Lower leg skin (tissue), 4 donors: Measurements from ENCODE around the gene OR52A5. TPM values are rescaled to one million over a fixed set of nuclear protein-coding genes. Genes with fewer than 3 reads are reported as not detected.
"Not testable (repeated sequence)": the region's sequence is repeated elsewhere in the genome, so short reads cannot be mapped to it uniquely, and the experiment has no call there.

Source experiments
- DNase-seq, 2 donors: peaks; one replicate each; pipeline ENCODE4 v3.0.0-alpha.2; 2019; ENCODE audit warnings: low spot score in 2 of 2
- H3K4me3 ChIP-seq: fragments of 200-600 bp; sonication (generic); 2 replicates; pipeline ENCODE4 v1.5.1; 2017; ENCODE audit warnings: mild to moderate bottlenecking, low read depth; ENCODE audit not compliant: poor library complexity, severe bottlenecking
- POLR2A ChIP-seq, 2 donors: fragments of 450-650 bp; IDR thresholded peaks; one replicate each; pipeline ENCODE4 v1.6.1; 2016 to 2017; ENCODE audit warnings: antibody characterized with exemption in 2 of 2, mild to moderate bottlenecking in 1 of 2, moderate library complexity in 1 of 2
- WGBS, 2 donors: methylation state at CpG; one replicate each; pipeline ENCODE4 v1.1.5; 2018; 5-methylcytosine and 5-hydroxymethylcytosine counted together
- intact Hi-C: fragments of 100-400 bp; cut with DNase I; formaldehyde crosslinking; loops from one replicate; pipeline ENCODE4 v1.15.0; 2023; ENCODE audit warnings: low total_unique reads
- total RNA-seq, 4 donors: library from RNA; depleted of rRNA; stranded (reverse); fragments of >200 nt; gene quantifications; one replicate each; pipeline ENCODE4 v1.1.0, GENCODE V29; 2016
- TF ChIP-seq, protein P1 (sequence below), 3 donors: fragments of 450-650 bp; IDR thresholded peaks; one replicate each; pipeline ENCODE4 v1.5.1; 2016; ENCODE audit warnings: antibody characterized with exemption in 3 of 3, mild to moderate bottlenecking in 3 of 3, moderate library complexity in 2 of 3

OR52A5 gene
- total RNA-seq = not detected

GRCh38 chr11:5137996-5138395, at the start of gene OR52A5:
TSS of gene OR52A5 (minus strand) at chr11:5138356. CDS start at chr11:5132642, 5,714 bp downstream.
- H3K4me3 ChIP-seq = no peak within 1 kb of the TSS
- DNase-seq = no peak
- WGBS, 2 donors = 83 to 90% methylated on average over 2 of the region's 2 CpGs
- intact Hi-C loops = no loop called here
- TF ChIP-seq POLR2A (IDR thresholded peaks at IDR 0.05) = no peak
- TF ChIP-seq, protein P1, sequence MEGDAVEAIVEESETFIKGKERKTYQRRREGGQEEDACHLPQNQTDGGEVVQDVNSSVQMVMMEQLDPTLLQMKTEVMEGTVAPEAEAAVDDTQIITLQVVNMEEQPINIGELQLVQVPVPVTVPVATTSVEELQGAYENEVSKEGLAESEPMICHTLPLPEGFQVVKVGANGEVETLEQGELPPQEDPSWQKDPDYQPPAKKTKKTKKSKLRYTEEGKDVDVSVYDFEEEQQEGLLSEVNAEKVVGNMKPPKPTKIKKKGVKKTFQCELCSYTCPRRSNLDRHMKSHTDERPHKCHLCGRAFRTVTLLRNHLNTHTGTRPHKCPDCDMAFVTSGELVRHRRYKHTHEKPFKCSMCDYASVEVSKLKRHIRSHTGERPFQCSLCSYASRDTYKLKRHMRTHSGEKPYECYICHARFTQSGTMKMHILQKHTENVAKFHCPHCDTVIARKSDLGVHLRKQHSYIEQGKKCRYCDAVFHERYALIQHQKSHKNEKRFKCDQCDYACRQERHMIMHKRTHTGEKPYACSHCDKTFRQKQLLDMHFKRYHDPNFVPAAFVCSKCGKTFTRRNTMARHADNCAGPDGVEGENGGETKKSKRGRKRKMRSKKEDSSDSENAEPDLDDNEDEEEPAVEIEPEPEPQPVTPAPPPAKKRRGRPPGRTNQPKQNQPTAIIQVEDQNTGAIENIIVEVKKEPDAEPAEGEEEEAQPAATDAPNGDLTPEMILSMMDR (IDR thresholded peaks at IDR 0.05) = no peak

GRCh38 chr11:5178046-5178837, 40.1 kb upstream of the OR52A5 start:
- no peak for DNase-seq
- WGBS, 2 donors = 77 to 78% methylated on average over 10 of the region's 10 CpGs
- intact Hi-C loops = no loop called here
- TF ChIP-seq, protein P1 (IDR thresholded peaks at IDR 0.05) = no peak
- no peak for TF ChIP-seq POLR2A (IDR thresholded peaks at IDR 0.05)
- no peak overlapping the region for H3K4me3 ChIP-seq

GRCh38 chr11:5174934-5175333, 36.8 kb upstream of the OR52A5 start:
- TF ChIP-seq POLR2A (IDR thresholded peaks at IDR 0.05) = no peak
- TF ChIP-seq, protein P1 (IDR thresholded peaks at IDR 0.05) = no peak
- H3K4me3 ChIP-seq = no peak overlapping the region
- intact Hi-C loops = no loop called here
- 91 to 93% methylated on average over 7 of the region's 7 CpGs for WGBS, 2 donors
- DNase-seq = no peak

DNA sequence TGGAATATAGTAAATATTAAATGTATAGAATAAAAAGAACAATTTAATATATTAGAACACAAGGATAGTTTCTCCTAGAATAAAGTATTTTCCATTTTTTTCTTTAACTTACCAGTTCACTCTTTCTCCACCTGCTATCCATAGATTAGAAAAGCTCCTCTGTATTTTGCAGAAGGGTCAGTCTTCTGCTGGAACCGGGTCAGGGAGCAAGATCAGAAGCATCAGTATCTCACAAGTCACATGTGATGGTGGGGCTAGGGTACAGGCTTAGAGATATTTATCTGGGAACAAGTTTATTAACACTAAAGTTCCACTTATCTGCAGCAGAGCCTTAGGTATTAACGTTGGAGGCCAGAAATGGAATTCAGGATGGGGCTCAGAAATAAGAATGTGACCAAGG, 33.7 kb upstream of the OR52A5 start:
- intact Hi-C loops = no loop called here
- WGBS, 2 donors = 57 to 69% methylated on average over 2 of the region's 2 CpGs
- H3K4me3 ChIP-seq = no peak overlapping the region
- TF ChIP-seq POLR2A (IDR thresholded peaks at IDR 0.05) = no peak
- TF ChIP-seq, protein P1 (IDR thresholded peaks at IDR 0.05) = no peak
- DNase-seq = no peak

DNA sequence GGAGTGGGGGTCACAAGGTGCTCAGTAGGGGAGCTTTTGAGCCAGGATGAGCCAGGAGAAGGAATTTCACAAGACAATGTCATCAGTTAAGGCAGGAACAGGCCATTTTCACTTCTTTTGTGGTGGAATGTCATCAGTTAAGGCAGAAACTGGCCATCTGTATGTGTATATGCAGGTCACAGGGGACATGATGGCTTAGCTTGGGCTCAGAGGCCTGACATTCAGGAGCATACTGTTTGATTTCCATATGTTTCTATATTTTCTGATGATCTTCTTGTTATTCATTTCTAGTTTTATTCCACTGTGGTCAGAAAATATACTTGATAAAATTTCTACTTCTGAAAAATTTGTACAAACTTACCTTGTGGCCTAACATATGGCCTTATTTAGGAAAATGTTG, 27.7 kb upstream of the OR52A5 start:
- intact Hi-C loops, DNase-seq, H3K4me3 ChIP-seq: not testable (repeated sequence)

- H3K4me3 ChIP-seq, intact Hi-C loops, DNase-seq: not testable (repeated sequence)
- WGBS, 2 donors = 68 to 69% methylated on average over 6 of the region's 6 CpGs
Measured at GRCh38 chr11:5164807-5165206, 26.7 kb upstream of the OR52A5 start.

- DNase-seq, intact Hi-C loops, H3K4me3 ChIP-seq: not testable (repeated sequence)
- WGBS, 2 donors = 85 to 86% methylated on average over 1 of the region's 1 CpG
Measured at GRCh38 chr11:5161045-5161444, 22.9 kb upstream of the OR52A5 start.

DNA sequence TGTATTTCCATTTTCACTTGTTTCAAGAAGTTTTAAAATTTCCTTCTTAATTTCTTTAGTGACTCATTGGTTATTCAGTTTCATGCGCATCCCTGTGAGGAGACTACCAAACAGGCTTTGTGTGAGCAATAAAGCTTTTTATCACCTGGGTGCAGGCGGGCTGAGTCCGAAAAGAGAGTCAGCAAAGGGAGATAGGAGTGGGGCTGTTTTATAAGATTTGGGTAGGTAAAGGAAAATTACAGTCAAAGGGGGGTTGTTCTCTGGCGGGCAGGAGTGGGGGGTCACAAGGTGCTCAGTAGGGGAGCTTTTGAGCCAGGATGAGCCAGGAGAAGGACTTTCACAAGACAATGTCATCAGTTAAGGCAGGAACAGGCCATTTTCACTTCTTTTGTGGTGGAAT, 22.1 kb upstream of the OR52A5 start:
- intact Hi-C loops, H3K4me3 ChIP-seq, DNase-seq: not testable (repeated sequence)
- WGBS, 2 donors = 89 to 95% methylated on average over 4 of the region's 4 CpGs
